ENCODE data around the gene STX18.

STX18 gene

DNA sequence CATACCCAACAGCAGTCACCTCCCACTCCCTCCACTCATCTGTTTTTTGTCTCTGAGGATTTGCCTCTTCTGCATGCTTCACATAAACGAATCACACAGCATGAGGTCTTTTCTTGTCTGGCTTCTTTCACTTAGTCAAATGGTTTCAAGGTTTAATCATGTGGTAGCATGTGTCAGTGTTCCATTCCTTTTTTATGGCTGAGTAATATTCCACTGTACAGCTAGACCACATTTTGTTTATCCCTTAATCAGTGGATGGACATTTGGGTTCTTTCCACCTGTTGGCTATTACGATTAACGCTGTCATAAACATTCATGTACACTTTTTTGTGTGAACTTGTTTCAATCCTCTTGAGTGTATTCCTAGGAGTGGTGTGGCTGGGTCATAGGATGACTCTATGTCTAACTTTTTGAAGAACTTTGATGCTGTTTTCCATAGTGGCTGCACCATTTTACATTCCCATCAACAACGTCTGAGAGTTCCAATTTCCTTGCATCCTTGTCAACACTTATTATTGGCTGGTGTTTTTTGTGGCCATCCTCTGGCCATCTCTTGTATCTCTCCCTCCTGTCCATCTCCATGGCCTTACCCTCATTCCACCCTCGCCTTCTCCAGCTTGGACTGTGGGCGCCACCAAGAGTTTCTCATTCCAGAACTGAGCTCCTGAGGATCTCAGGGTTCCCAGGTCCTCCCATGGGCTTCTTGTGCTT is 167.3 kb downstream of the STX18 start:
- no peak for DNase-seq
